ENCODE results near the gene OR12D1.
"Not testable (repeated sequence)": the region's sequence is repeated elsewhere in the genome, so short reads cannot be mapped to it uniquely, and the experiment has no call there.

The OR12D1 gene

GRCh38 chr6:29414588-29414987, at the start of gene OR12D1:
OR12D1 (plus strand) TSS chr6:29414928.
- no peak for DNase-seq (ENCODE audit: low read depth)

GRCh38 chr6:29368765-29369164, 46.0 kb upstream of the OR12D1 start, which contains the start of gene OR5V1:
OR5V1 (minus strand) TSS chr6:29368865; CDS start chr6:29356195, 12,670 bp downstream.
- no peak for DNase-seq (ENCODE audit: low read depth)

DNA sequence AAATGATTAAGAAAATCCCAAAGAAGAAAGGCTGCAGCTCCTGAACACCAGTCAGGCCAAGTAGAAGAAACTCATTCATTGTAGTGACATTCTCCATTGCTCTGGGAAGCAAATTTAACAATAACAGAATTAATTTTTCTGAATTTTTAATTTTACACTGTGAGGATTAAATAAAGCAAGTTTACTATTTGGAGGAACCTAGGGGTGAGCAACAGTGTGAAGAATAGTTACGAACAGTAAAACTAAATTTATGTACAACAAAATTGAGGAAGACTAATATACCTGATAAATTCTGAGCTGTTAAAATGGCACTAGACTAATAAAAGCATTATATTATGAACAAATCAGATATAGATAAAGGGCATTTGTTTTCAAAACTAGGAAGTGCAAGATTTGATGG, 39.5 kb upstream of the OR12D1 start, which contains the start of gene OR12D3:
Gene OR12D3, minus strand, starts transcription at position 101 of the 400 bp plus-strand sequence. Its CDS starts 4 bp downstream, at position 97.
- no peak for DNase-seq (ENCODE audit: low read depth)

DNA sequence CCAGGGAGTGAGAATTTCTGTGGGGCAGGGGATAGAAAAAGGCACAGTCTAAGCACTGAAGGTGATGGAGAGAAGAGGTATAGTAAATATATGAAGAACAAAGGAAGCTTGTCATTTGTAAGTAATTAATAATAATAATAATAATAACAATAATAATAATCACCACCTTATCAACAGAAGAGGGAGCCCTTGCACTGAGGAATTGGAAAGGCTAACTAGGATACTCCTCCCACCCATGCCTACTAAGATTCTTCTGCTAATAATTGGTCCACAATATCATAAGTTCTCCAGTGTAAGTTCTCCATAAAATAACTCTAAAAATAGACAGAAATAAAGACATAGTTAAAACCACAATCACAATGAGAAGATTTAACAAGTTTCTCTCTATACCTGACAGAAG, 38.7 kb upstream of the OR12D1 start:
- DNase-seq (ENCODE audit: low read depth), result no peak

DNA sequence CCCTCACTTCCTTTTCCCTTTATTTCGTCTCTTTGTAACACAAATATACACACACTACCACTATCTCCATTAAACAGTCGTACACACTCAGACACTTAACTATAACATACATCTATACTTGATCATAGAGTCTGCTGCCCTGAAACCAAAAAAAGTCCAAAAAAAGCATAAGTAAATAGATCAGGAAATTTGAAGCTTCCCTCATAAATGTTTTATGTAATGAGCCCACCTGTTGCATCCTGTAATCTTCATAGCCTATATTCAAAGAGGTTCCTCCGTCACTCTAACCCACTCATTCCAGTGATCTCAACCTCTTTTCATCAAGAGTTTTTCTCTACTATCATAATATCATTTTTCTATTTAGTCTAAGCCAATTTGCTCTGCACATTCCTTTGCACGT, 26.2 kb upstream of the OR12D1 start:
- no peak for DNase-seq (ENCODE audit: low read depth)

GRCh38 chr6:29395331-29395730, 19.4 kb upstream of the OR12D1 start, which contains the start of gene OR12D2:
OR12D2 (plus strand) TSS chr6:29395631; CDS start chr6:29396700, 1,069 bp downstream.
- DNase-seq (ENCODE audit: low read depth), result no peak

GRCh38 chr6:29399525-29399924, 15.2 kb upstream of the OR12D1 start:
- DNase-seq (ENCODE audit: low read depth), result no peak

- DNase-seq (ENCODE audit: low read depth), result no peak
Measured at GRCh38 chr6:29403801-29404200, 10.9 kb upstream of the OR12D1 start.

- no peak for DNase-seq (ENCODE audit: low read depth)
Measured at GRCh38 chr6:29419516-29419915, 4.8 kb downstream of the OR12D1 start.

DNA sequence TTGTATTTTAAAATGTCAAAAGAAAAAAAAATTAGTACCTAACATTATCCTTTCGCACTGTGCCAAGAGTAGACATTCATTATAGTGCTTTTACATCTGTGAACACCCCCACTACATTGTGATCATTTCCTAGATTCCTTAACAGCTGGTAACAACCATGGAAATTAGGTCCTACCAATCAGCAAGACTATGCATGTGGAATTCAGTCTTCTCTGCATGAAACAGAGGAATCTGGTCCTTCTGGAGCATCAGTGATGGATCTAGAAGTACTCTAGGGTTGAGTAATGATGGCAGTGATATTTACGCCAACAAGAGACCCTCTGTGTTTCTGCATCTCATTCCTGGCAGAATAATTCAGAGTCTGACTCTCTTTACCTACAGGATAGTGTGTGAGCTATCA, 9.4 kb downstream of the OR12D1 start:
- no peak for DNase-seq (ENCODE audit: low read depth)

DNA sequence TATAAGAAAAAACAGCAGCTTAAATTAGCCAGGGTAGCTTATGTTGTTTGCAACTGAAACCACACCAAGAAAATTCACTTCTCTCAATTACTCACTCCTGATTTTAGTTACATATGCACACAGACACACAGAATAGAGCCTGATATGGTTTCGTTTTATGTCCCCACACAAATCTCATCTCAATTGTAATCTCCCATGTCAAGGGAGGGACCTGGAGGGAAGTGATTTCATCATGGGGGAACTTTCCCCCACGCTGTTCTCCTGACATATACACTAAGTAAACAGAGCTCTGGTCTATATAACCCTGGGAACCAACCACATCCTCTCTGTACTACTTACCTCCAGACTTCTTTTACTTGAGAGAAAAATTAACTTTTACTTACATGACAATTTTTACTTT, 9.8 kb downstream of the OR12D1 start:
- DNase-seq (ENCODE audit: low read depth), result no peak

- DNase-seq (ENCODE audit: low read depth), result no peak
Measured at GRCh38 chr6:29425075-29425474, 10.3 kb downstream of the OR12D1 start.

GRCh38 chr6:29426654-29427053, 11.9 kb downstream of the OR12D1 start:
- DNase-seq (ENCODE audit: low read depth), result no peak

DNA sequence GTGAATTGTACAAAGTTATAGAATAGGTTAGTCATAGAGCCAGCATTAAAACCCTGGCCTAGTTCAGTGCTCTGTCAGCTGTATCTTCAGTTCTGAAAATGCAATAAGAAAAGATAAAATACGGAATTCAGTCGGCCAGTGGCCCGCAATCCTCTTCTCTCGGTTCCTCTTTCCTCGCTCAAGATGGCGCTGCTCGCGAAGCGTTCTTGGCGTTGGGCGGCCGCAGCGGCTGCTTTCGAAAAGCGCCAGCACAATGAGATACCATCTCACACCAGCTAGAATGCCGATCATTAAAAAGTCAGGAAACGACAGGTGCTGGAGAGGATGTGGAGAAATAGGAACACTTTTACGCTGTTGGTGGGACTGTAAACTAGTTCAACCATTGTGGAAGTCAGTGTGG, 22.0 kb downstream of the OR12D1 start:
- DNase-seq (ENCODE audit: low read depth), result not testable (repeated sequence)

GRCh38 chr6:29439006-29439405, 24.3 kb downstream of the OR12D1 start, which contains the start of gene OR10C1:
OR10C1 (plus strand) TSS chr6:29439306; CDS start chr6:29440016, 710 bp downstream.
- no peak for DNase-seq (ENCODE audit: low read depth)

- no peak for DNase-seq (ENCODE audit: low read depth)
Measured at GRCh38 chr6:29442719-29443118, 28.0 kb downstream of the OR12D1 start.

DNA sequence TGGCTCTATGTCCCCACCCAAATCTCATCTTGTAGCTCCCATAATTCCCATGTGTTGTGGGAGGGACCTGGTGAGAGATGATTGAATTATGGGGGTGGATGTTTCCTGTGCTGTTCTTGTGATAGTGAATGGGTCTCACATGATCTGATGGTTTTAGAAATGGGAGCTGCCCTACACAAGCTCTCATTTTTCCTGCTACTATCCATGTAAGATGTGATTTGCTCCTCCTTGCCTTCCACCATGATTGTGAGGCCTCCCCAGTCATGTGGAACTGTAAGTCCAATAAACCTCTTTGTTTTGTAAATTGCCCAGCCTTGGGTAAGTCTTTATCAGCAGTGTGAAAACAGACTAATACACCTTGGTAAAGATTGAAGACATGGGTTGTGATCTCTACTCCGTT, 29.3 kb downstream of the OR12D1 start:
- DNase-seq (ENCODE audit: low read depth), result not testable (repeated sequence)

GRCh38 chr6:29447670-29448069, 32.9 kb downstream of the OR12D1 start:
- no peak for DNase-seq (ENCODE audit: low read depth)

- no peak for DNase-seq (ENCODE audit: low read depth)
Measured at GRCh38 chr6:29451471-29452193, 36.9 kb downstream of the OR12D1 start.

- DNase-seq (ENCODE audit: low read depth), result no peak
Measured at GRCh38 chr6:29456971-29457370, 42.2 kb downstream of the OR12D1 start, which contains the start of the genes OR11A1 and OR2H1. OR11A1 (minus strand) TSS chr6:29457071; CDS start chr6:29427641, 29,430 bp downstream. OR2H1 (plus strand) TSS chr6:29457155; CDS start chr6:29461770, 4,615 bp downstream.

GRCh38 chr6:29461021-29461814, 46.5 kb downstream of the OR12D1 start:
- no peak for DNase-seq (ENCODE audit: low read depth)

- DNase-seq (ENCODE audit: low read depth), result no peak
Measured at GRCh38 chr6:29462022-29462421, 47.3 kb downstream of the OR12D1 start.

DNA sequence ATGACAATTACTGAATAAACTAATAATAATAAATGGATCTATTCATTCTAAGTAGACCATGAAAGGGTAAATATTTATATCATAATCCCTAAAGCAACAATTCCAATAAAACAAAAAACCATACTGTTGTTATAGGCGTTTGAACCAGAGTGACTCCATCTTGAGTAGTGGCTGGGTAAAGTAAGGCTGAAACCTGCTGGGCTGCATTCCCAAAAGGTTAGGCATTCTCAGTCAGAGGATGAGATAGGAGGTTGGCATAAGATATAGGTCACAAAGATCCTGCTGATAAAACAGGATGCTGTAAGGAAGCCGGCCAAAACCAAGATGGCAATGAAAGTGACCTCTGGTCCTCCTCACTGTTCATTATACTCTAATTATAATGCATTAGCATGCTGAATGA, 50.6 kb downstream of the OR12D1 start:
- no peak for DNase-seq (ENCODE audit: low read depth)
